Measurements from ENCODE around the gene FZR1. TPM values are rescaled to one million over a fixed set of nuclear protein-coding genes. Genes with fewer than 3 reads are reported as not detected.

The FZR1 gene
- total and polyA plus RNA-seq, 9 of the 15 experiments (the other 6 are each of a cell fraction or from before 2014, with no cell fraction given) = 0.18 to 48.0 (median 22.2) TPM

DNA sequence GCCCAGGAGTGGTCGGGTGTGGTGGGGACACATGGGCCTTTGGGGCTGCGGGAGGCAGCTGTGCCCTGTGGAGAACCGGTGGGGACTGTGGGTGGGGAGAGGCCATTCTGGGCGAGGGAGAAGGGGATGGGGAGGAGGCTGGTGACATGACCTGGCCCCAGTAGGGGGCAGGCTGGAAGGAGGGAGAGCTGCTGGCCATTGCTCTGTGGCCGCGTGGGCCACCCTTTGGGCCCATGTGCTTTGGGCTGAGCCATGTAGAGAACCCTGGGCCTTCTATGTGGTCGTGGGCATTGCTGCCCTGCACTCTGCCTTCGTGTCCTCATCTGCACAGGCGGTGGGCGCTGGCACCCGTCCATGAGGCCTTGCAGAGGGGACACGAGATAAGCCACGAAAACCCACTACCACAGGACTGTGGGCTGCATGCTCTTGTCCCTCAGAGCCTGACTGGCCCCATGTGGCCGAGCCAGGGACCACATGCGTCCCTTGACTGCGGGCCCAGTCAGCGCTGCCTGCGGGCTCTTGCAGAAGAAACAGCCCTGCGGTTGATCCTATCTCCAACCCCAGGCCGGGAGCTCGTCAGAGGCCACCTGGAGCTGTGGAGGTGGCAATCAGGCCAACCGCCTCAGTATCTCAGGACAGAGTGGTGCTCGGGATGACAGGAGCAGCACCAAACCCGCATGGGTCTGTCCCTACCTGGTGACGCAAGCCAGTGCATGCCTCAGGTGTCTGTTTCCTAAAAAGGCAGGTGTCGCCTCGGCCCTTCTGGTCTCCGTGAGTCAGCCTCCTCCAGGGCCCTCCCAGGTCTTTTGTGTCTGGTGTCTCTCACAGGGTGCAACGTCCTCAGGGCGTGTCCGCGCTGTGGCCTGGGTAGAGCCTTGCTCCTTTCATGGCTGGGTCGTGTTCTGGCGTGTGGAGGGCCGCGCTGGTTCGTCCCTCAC, 14.3 kb downstream of the FZR1 start:
- Histone ChIP-seq H3K36me3 (ENCODE audit: control insufficient read depth, insufficient read depth, low read length) (peaks cover 42% of the 10 kb centered on the region; the same call in 1 of the 3 replicates), H3K4me3 (no peak overlapping the region), H3K9me1 (ENCODE audit: control insufficient read depth, insufficient read depth, low read length) (peaks cover 4% of the 10 kb centered on the region), H3K79me2 (ENCODE audit: control insufficient read depth, insufficient read depth, low read length) (peaks cover 63% of the 10 kb centered on the region), H3K9ac (ENCODE audit: insufficient read depth in 1 of 2, low read depth in 2 of 2, low read length in 2 of 2) (peak overlapping the region; percentile 49 to 88), H3K4me1 (replicated peaks in 1 of 2; ENCODE audit: control insufficient read depth in 2 of 2, insufficient read depth in 2 of 2, low read length in 2 of 2) (peaks cover 19 to 76% of the 10 kb centered on the region in 2 experiments), H2AFZ (ENCODE audit: low read depth, low read length) (peak overlapping the region; percentile 53), H3K9me3 (replicated peaks; ENCODE audit: control insufficient read depth, insufficient read depth, low read depth, low read length) (no peaks in the 10 kb centered on the region), H3K27me3 (ENCODE audit: control insufficient read depth in 2 of 2, insufficient read depth in 2 of 2, low read length in 2 of 2) (no peaks in the 10 kb centered on the region), H3K27ac (ENCODE audit: extremely low read depth, low read depth, low read length) (peak overlapping the region; percentile 86), H4K20me1 (replicated peaks; ENCODE audit: control insufficient read depth, insufficient read depth, low read length) (peaks cover 12% of the 10 kb centered on the region), H3K4me2 (ENCODE audit: insufficient read depth, low read length) (peak overlapping the region; percentile 78)
- no TSS peak for BruUV-seq (replicated peaks)
- CTCF ChIA-PET (ENCODE audit: low intra/inter-chr PET ratio) = interaction anchor here (0.6 kb wide), 1 partner anchor 47 kb away, joined by 3 read pairs; no protein-coding TSS in a partner anchor
- POLR2A ChIA-PET = interaction anchor here (0.6 to 1.9 kb wide), 13 partner anchors 8 to 222 kb away, joined by 3 to 15 read pairs (median 4); partner anchors contain the start of gene TEKTIP1
- peak; percentile 98 for FAIRE-seq
- DNase-seq (ENCODE audit: extremely low read depth in 1 of 4, low spot score in 3 of 4) = peak; percentile 86 to 94 (median 90)
- in situ Hi-C loops (cut with MboI) = no loop called here
- ATAC-seq = peak; percentile 97
- WGBS (ENCODE audit: insufficient coverage, low coverage, missing lambda C conversion rate) = 8% methylated on average over 34 of the region's 37 CpGs
- intact Hi-C loops (cut with micrococcal nuclease) = loop anchor here (1.0 kb wide), 1 partner anchor 15 kb away; no protein-coding TSS in a partner anchor
- TF ChIP-seq, protein P1, sequence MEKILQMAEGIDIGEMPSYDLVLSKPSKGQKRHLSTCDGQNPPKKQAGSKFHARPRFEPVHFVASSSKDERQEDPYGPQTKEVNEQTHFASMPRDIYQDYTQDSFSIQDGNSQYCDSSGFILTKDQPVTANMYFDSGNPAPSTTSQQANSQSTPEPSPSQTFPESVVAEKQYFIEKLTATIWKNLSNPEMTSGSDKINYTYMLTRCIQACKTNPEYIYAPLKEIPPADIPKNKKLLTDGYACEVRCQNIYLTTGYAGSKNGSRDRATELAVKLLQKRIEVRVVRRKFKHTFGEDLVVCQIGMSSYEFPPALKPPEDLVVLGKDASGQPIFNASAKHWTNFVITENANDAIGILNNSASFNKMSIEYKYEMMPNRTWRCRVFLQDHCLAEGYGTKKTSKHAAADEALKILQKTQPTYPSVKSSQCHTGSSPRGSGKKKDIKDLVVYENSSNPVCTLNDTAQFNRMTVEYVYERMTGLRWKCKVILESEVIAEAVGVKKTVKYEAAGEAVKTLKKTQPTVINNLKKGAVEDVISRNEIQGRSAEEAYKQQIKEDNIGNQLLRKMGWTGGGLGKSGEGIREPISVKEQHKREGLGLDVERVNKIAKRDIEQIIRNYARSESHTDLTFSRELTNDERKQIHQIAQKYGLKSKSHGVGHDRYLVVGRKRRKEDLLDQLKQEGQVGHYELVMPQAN (IDR thresholded peaks at IDR 0.05; ENCODE audit: borderline replicate concordance) = peak; percentile 80; the same call in 1 of the 2 replicates
- TF ChIP-seq NRF1 (conservative IDR thresholded peaks at IDR 0.05 in 1 of 2, IDR thresholded peaks at IDR 0.05 in 1 of 2) (peak; percentile 59 to 69; a peak in 3 of 4 replicates), FOXK1 (CRISPR knock-in tag; IDR thresholded peaks at IDR 0.05; ENCODE audit: borderline replicate concordance) (peak; percentile 67; the same call in 1 of the 2 replicates), SRF (CRISPR knock-in tag; IDR thresholded peaks at IDR 0.05) (no peak; a peak in 1 of 4 replicates)
- TF ChIP-seq, protein P2, sequence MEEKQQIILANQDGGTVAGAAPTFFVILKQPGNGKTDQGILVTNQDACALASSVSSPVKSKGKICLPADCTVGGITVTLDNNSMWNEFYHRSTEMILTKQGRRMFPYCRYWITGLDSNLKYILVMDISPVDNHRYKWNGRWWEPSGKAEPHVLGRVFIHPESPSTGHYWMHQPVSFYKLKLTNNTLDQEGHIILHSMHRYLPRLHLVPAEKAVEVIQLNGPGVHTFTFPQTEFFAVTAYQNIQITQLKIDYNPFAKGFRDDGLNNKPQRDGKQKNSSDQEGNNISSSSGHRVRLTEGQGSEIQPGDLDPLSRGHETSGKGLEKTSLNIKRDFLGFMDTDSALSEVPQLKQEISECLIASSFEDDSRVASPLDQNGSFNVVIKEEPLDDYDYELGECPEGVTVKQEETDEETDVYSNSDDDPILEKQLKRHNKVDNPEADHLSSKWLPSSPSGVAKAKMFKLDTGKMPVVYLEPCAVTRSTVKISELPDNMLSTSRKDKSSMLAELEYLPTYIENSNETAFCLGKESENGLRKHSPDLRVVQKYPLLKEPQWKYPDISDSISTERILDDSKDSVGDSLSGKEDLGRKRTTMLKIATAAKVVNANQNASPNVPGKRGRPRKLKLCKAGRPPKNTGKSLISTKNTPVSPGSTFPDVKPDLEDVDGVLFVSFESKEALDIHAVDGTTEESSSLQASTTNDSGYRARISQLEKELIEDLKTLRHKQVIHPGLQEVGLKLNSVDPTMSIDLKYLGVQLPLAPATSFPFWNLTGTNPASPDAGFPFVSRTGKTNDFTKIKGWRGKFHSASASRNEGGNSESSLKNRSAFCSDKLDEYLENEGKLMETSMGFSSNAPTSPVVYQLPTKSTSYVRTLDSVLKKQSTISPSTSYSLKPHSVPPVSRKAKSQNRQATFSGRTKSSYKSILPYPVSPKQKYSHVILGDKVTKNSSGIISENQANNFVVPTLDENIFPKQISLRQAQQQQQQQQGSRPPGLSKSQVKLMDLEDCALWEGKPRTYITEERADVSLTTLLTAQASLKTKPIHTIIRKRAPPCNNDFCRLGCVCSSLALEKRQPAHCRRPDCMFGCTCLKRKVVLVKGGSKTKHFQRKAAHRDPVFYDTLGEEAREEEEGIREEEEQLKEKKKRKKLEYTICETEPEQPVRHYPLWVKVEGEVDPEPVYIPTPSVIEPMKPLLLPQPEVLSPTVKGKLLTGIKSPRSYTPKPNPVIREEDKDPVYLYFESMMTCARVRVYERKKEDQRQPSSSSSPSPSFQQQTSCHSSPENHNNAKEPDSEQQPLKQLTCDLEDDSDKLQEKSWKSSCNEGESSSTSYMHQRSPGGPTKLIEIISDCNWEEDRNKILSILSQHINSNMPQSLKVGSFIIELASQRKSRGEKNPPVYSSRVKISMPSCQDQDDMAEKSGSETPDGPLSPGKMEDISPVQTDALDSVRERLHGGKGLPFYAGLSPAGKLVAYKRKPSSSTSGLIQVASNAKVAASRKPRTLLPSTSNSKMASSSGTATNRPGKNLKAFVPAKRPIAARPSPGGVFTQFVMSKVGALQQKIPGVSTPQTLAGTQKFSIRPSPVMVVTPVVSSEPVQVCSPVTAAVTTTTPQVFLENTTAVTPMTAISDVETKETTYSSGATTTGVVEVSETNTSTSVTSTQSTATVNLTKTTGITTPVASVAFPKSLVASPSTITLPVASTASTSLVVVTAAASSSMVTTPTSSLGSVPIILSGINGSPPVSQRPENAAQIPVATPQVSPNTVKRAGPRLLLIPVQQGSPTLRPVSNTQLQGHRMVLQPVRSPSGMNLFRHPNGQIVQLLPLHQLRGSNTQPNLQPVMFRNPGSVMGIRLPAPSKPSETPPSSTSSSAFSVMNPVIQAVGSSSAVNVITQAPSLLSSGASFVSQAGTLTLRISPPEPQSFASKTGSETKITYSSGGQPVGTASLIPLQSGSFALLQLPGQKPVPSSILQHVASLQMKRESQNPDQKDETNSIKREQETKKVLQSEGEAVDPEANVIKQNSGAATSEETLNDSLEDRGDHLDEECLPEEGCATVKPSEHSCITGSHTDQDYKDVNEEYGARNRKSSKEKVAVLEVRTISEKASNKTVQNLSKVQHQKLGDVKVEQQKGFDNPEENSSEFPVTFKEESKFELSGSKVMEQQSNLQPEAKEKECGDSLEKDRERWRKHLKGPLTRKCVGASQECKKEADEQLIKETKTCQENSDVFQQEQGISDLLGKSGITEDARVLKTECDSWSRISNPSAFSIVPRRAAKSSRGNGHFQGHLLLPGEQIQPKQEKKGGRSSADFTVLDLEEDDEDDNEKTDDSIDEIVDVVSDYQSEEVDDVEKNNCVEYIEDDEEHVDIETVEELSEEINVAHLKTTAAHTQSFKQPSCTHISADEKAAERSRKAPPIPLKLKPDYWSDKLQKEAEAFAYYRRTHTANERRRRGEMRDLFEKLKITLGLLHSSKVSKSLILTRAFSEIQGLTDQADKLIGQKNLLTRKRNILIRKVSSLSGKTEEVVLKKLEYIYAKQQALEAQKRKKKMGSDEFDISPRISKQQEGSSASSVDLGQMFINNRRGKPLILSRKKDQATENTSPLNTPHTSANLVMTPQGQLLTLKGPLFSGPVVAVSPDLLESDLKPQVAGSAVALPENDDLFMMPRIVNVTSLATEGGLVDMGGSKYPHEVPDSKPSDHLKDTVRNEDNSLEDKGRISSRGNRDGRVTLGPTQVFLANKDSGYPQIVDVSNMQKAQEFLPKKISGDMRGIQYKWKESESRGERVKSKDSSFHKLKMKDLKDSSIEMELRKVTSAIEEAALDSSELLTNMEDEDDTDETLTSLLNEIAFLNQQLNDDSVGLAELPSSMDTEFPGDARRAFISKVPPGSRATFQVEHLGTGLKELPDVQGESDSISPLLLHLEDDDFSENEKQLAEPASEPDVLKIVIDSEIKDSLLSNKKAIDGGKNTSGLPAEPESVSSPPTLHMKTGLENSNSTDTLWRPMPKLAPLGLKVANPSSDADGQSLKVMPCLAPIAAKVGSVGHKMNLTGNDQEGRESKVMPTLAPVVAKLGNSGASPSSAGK (IDR thresholded peaks at IDR 0.05) = peak; percentile 100
